Endometrium (tissue), 2 donors: ENCODE data around the gene HENMT1.
"Not testable (repeated sequence)": the region's sequence is repeated elsewhere in the genome, so short reads cannot be mapped to it uniquely, and the experiment has no call there.

ENCODE experiments used
- FAIRE-seq: peaks from 2 replicates; lab custom pipeline; 2012; peaks lifted over from hg19 to GRCh38; lab: Jason Lieb, UNC
- donor health status: control.
- donor health status: control.

The HENMT1 gene

DNA sequence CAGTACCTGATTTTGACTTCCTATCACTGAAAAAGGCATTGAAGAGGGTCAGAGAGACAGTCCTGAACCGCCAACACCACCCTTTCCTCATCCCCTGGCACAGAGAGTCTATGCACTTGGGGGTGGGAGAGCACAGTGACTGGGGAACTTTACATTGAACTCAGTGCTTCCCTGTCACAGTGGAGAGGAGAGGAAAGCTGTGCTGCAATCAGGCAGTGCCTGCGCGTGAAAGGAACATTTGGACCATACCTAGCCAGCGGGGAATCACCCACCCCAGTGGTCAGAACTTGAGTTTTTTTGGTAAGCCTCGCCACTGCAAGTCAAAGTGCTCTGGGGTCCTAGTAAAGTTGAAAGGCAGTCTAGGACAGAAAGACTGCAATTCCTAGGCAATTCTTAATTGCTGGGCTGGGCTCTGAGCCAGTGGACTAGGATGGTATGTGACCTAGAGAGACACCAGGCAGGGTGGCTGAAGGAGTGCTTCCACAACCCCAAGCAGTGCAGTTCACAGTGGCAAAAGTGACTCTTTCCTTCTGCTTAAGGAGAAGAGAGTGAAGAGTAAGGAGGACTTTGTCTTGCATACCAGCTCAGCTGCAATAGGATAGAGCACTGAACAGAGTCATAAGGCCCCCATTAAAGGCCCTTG, 9.4 kb upstream of the HENMT1 start:
- no peak for FAIRE-seq

DNA sequence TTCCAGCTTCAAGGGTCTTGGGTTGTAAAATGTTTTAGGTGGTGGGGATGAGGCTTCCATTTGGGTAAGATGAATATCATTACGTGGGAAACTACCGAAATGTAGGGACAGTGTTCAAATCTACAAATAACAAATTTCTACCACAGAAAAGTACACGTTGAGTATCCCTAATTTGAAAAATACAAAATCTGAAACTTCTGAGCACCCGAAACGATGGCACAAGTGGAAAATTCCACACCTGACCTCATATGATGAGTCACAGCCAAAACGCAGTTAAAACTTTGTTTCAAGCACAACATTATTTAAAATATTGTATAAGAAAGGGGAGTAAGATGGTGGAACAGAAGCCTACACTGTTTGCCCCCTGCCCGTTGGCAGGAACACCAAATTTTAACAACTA, 8.8 kb upstream of the HENMT1 start:
- no peak for FAIRE-seq

DNA sequence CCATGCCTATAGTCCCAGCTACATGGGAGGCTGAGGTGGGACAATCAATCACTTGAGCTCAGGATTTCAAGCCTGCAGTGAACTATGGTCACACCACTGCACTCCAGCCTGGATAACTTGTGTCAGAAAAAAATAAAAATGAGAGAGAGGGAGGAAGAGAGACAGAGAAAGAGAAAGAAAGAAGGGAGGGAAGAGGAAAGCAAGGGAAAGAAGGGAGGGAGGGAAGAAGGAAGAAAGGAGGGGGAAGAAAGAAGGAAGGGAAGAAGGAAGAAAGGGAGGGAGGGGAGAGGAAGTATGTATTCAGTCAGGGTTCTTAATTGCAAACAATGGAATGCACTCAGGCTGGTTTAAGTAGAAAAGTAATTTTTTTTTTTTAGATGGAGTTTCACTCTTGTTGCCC, 7.9 kb upstream of the HENMT1 start:
- FAIRE-seq: no peak

DNA sequence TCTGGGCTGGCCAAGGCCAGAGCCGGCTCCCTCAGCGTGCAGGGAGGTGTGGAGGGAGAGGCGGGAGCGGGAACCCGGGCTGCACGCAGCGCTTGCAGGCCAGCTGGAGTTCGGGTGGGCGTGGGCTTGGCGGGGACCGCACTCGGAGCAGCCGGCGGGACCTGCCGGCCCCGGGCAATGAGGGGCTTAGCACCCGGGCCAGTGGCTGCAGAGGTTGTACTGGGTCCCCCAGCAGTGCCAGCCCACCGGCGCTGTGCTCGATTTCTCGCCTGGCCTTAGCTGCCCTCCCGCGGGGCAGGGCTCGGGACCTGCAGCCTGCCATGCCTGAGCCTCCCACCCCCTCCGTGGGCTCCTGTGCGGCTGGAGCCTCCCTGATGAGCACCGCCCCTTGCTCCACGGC, 6.5 kb upstream of the HENMT1 start:
- not testable (repeated sequence) for FAIRE-seq

DNA sequence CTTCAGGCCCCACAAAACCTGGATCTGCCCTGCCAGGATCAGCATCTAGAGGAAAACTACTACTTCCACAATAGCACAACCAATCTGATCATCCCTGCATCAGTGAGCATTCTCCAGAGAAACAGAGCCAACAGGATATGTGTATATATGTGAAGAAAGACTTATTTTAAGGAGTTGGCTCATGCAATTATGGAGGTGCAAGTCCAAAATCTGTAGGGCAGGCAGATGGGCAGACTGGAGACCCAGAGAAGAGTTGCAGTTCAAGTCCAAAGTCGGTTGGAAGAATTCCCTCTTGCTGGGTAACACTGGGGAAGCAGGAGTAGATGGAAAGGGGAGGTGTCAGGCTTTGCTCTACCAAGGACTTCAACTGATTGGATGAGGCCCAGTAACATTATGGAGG, 4.9 kb upstream of the HENMT1 start:
- FAIRE-seq: no peak

DNA sequence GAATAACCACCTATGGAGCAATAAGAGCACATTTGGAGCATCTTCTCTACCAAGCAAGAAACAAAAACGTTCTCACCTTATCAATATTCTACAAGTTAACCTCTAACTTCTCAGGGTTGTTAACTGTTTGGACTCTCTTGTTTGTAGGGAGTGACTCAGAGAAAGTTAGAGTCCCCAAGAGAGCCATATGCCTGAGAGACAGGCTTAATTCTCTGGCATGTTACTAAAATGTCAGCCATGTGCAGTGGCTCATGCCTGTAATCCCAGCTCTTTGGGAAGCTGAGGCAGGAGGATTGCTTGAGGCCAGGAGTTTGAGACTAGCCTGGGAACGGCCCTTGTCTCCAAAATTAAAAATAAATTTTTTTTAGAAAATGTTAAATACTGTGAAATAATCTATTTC, 4.2 kb upstream of the HENMT1 start:
- no peak for FAIRE-seq

DNA sequence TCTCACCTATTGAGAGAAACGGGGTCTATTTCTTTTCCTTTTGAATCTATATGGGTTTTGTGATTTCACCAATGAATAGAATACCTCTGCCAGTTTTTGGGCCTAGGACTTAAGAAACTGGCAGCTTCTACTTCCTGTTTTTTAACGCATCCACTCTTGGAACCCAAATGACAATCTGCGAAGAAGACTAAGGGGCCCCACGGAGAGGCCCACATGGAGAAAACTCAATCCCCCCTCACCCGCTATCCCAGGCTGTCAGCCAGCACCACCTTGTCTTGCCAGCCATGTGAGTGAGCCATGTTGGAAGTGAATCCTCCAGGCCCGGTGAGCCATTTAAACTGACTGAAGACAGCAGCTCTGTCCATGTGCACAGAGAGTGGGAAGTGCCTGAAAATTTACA, 3.6 kb upstream of the HENMT1 start:
- FAIRE-seq: no peak

DNA sequence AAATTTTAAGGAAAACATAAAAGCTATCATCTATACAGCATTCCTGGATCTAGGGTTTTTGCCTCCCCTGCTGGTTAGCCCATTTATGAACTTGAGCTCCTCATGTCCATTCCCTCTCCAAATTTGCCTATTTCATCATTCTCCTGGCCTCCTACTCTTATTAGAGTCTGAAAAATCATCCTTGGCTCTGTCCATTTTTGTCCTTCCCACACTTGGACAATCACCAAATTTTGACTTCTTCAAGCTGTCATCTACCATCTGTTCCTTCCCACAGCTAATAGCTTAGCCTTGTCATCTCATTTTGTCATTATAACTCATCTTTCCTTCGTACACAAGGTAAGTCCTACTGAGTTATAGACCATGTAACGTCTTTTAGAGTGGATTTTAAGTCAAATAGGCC, 2.2 kb upstream of the HENMT1 start:
- no peak for FAIRE-seq

DNA sequence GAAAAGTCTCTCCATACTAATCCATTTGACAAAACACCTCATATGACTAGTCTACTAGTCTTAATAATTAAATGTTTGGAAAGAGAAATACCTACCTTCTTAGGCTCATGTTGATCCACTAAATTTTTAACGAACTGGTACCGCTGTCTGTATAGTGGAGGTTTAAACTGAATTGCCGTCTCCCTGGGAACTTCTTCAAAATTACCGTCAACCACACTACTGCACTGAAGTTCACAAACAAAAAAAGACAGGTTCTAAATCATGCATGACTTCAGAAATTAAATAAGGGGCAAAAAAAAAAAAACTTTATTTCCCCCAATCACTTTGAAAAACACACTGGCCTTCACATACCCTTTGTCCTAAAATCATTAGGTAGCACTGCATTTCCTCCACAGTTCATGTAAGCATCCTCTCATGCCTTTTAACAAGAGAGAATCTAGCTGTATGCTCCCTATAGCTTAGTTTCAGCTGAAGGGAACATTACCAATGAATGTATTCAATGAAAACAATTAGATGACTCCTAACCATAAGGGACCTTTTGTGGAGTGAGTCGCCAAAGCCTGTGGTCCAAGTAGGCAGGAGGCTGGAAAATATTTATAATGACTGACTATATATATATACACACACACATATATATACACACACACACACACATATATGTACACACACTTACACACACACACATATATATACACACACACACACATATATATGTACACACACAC, 3.4 kb downstream of the HENMT1 start:
- no peak for FAIRE-seq

DNA sequence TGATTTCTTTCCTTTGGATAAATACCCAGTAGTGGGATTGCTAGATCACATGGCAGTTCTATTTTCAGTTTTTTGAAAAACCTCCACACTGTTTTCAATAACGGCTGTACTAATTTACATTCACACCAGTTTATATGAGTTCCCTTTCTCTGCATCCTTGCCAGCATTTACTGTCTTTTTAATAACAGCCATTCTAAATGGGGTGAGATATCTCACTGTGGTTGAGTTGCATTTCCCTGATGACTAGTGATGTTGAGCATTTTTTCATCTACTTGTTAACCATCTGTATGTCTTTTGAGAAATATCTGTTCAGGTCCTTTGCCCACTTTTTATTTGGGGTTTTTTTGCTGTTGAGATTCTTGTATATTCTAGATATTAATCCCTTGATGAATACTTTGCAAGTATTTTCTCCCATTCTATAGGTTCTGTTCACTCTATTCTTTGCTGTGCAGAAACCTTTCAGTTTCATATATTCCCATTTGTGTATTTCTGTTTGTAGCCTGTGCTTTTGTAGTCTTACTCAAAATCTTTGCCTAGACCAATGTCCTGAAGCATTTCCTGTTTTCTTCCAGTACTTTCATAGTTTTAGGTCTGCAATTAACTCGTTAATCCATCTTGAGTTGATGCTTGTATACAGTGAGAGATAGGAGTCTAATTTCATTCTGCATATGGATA, 7.3 kb downstream of the HENMT1 start:
- no peak for FAIRE-seq

DNA sequence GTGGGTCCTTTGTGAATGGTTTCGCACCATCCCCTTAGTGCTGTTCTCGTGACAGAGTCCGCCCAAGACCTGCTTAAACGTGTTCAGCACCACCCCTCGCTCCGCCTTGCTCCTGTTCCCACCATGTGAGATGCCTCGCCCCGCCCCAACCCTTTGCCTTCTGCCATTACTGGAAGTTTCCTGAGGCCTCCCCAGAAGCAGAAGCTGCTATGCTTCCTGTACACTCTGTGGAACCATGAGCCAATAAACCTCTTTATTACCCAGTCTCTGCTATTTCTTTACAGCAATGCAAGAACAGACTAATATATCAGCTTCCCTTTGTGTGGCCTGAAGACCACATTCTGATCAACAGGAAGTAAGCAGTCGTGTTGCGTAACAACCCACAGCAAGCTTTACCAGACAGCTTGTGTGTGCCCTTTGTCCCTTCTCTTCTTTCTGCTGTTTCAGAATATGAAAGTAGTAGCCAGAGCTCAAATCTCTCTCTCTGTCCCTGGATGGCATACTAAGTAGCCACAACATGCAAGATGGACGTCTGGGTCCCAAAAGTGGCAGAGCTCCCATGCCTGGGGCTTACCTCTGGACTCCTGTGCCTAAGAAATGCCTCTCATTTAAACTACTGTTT, 14.1 kb downstream of the HENMT1 start:
- FAIRE-seq: no peak

DNA sequence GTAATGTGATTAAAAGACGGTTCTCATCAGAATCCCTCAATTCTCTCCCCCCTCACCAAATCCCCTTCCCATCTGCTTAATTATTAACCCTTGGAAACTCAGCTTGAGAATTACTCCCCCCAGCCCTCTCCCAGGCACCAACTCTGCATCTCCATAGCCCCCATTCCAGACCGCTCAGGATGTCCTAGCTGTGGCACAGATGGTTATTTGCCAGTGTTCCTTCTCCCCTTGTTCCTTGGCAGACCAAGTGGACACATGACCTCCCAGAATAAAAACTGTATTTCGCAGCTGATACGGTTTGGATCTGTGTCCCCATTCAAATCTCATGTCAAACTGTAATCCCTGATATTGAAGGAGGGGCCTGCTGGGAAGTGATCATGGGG, 14.6 kb downstream of the HENMT1 start:
- FAIRE-seq: no peak

DNA sequence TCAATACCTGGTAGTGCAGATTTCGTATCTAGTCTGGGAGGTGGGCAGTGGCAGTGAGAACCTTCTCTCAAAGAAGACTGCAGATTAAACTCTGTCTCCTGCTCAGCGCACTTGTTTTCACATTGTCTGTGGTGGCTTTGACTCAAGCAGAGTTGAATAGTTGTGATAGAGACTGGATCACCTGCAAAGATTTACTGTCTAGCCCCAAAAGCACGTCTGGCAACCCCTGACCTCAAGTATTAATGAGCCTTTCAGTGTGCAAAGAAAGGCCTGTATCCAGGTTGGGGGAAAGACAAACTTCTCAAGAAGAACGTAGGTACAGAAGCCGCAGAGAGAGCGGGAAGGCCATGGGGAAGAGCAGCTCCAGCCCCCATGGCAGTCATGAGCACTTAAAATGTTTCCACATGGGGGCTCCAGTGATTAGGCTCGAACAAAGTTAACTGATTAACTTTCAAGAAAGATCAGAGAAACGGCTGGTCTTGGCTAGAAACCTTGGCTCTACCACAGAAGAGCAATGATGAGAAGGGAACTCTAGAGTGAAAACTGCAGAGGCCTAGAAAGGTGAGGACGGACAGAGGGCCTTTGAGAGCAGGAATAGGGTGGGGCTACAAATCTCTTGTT, 15.2 kb downstream of the HENMT1 start:
- no peak for FAIRE-seq

DNA sequence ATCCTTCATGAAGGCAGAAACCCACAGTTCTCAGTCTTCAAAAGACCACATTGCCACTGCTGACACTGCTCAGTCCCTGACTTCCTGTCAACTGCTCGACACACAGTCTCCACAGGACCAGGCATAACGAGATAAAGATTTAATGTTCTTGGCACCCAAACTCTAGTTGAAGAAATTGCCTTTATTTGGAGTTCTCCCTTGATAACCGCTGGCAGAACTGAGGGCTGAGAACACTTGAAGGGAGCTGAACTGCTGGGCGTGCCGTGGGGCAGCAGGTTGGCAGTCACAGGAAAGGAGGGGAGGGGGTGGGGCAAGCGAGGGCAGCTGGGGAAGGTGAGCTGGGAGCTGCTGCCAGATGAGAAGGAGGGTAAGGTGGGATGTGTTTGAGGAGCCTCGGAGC, 15.9 kb downstream of the HENMT1 start:
- no peak for FAIRE-seq

DNA sequence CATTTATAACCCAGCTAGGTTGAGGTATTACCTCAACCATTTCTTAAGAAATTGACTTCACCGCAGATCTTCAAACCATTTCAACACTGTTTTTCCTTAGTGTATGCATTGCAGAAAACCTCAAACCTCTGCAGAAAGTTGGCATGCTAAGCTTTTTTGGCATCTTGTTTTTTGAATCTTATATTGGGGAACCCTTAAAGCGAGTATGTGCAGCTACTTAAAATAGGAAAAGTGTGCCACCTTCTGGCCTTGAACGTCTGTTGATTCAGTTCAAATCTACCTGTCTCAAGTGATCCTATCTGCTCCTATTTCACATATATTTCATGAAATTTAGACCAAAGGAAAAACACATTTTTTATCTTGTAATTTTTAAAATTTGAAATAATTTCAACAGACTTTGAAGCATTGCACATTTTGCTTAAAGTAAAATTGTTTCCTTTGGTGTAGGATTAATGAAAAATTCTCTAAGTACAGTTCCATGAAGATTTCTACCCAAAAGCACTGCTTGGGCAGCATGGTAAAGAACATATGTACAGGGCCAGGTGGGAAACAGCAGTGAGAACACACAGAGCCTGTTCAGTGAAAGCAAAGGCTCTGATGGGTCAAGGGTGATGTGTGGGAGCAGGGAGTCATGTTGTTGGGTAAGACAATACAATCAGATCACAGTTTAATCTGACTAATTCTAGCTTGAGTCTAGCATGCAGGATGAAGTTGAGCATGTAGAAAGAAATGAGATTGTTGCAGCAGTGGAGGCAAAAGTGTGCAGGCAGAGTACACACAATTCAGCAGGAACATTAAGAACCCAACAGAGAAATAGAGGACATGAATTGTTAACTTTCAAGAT, 17.2 kb downstream of the HENMT1 start:
- peak; percentile 80 for FAIRE-seq

DNA sequence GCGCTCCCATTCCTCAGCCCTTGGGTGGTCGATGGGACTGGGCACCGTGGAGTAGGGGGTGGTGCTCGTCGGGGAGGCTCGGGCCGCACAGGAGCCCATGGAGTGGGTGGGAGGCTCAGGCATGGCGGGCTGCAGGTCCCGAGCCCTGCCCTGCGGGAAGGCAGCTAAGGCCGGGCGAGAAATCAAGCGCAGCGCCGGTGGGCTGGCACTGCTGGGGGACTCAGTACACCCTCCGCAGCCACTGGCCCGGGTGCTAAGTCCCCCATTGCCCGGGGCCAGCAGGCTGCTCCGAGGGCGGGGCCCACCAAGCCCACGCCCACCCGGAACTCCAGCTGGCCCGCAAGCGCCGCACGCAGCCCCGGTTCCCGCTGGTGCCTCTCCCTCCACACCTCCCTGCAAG, 20.0 kb downstream of the HENMT1 start:
- FAIRE-seq: not testable (repeated sequence)

DNA sequence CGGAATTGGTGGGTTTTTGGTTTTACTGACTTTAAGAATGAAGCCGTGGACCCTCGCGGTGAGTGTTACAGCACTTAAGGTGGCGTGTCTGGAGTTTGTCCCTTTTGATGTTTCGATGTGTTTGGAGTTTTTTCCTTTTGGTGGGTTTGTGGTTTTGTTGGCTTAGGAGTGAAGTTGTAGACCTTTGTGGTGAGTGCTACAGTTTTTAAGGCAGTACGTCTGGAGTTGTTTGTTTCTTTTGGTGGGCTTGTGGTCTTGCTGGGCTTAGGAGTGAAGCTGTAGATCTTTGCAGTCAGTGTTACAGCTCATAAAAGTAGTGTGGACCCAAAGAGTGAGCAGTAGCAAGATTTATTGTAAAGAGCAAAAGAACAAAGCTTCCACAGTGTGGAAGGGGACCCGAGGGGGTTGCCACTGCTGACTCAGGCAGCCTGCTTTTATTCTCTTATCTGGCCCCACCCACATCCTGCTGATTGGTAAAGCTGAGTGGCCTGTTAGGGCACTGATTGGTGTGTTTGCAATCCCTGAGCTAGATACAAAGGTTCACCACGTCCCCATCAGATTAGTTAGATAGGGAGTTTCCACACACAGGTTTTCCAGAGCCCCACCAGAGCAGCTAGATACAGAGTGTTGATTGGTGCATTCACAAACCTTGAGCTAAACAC, 20.9 kb downstream of the HENMT1 start:
- FAIRE-seq: no peak

DNA sequence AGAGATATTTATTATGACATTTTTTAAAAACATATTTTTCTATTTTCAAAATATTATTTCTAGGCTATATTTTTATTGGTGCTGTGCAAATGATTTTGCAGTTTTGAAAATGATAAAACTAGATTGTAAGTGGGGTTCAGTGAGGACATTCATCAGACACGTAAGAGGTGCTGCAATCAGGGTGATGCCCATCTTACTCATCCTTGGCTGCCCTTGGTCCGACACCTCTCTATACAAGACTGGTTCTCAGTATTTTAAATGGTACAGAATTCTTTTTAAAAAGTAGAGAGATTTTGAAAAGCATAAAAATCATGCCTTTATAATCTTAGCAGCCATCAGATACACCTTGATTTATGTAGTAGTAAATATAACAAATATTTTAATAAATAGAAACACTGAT, 24.0 kb downstream of the HENMT1 start:
- no peak for FAIRE-seq

DNA sequence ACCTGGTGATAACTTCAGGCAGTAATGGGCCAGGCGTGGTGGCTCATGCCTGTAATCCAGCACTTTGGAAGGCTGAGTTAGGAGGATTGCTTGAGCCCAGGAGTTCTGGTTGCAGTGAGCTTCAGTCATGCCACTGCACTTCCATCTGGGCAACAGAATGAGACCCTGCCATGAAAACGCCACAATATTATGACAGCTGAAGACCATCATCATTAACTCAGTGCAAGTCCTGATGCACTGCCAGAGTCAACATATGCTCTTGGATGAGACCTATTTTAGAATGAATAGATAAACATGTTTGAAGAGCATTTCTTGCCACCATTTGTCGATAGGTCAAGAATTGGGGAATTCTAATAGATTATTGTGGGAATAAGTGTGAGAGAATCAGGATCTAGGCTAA, 26.4 kb downstream of the HENMT1 start:
- FAIRE-seq: no peak

DNA sequence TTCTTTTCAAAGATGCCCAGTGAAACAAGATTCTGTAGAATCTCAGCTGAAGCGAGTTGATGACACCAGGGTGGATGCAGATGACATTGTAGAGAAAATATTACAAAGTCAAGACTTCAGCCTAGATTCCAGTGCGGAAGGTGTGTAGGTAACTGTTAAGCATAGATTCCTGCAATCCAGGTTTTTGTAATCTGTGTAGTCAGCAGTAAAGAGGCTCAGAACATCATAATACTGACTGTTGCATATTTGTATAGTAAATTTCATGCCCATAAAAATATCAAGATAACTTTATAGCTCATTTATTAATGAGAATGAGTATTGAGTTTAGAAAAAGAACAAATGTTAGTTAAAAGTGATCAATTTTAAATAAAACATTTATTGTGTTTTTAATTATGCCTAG, 32.2 kb downstream of the HENMT1 start:
- FAIRE-seq: no peak

DNA sequence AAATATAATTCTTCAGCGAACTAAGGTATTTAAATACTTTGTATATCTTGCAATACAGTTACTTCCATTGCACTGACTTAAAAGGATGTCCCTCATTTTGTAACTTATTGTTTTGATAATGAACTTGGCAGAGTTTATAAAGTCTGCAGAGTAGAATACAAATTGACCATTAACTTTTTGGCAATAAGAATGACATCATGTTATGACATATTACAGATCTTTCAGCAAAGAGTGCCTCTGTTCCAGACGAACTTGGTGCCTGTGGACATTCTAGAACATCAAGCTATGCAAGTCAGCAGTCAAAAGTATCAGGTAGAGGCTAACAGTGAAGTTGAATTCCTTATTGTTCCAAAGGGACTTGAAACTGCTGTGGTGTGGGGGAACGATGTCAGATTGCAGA, 32.9 kb downstream of the HENMT1 start:
- FAIRE-seq: no peak
